H1 (cell line): Measurements from ENCODE around the gene CCDC14. TPM values are rescaled to one million over a fixed set of nuclear protein-coding genes. Genes with fewer than 3 reads are reported as not detected.

Source experiments
- CTCF ChIA-PET: fragments of 300-600 bp; sonication (Branson Sonifier 250); formaldehyde crosslinking; loops from one replicate; lab custom pipeline; 2021; ENCODE audit not compliant: partially characterized antibody; lab: Charles Lee
- POLR2A ChIA-PET: fragments of 300-600 bp; sonication (Branson Sonifier 250); formaldehyde crosslinking; loops from one replicate; lab custom pipeline; 2021; ENCODE audit warnings: inconsistent platforms; ENCODE audit not compliant: partially characterized antibody; lab: Charles Lee
- DNase-seq, 2 experiments: peaks; one replicate each; pipeline versions ENCODE4 v3.0.0 to v3.0.0-alpha.2; 2010 to 2022; ENCODE audit warnings: low spot score in 2 of 2, low read depth in 1 of 2, mixed read lengths in 1 of 2
- FAIRE-seq: peaks from 2 replicates; lab custom pipeline; 2011; peaks lifted over from hg19 to GRCh38; lab: Jason Lieb, UNC
- H2AFZ ChIP-seq: 2 replicates; pipeline ENCODE4 v1.8.1; 2012; ENCODE audit warnings: low read length, inconsistent platforms
- H2AK5ac ChIP-seq: 2 replicates; pipeline ENCODE4 v1.6.1; 2013; ENCODE audit warnings: low read depth, low read length
- H2BK120ac ChIP-seq: replicated peaks from 2 replicates; pipeline ENCODE3; 2013; ENCODE audit warnings: low read depth, low read length, inconsistent platforms
- H2BK12ac ChIP-seq: 2 replicates; pipeline ENCODE4 v1.6.1; 2013; ENCODE audit warnings: low read depth, low read length
- H2BK15ac ChIP-seq: 2 replicates; pipeline ENCODE4 v1.6.1; 2013; ENCODE audit warnings: low read length
- H2BK20ac ChIP-seq: 2 replicates; pipeline ENCODE4 v1.6.1; 2013; ENCODE audit warnings: low read length
- H2BK5ac ChIP-seq: 2 replicates; pipeline ENCODE4 v1.6.1; 2013; ENCODE audit warnings: low read depth, low read length
- H3K14ac ChIP-seq: 2 replicates; pipeline ENCODE4 v1.6.1; 2013; ENCODE audit warnings: inconsistent platforms; ENCODE audit not compliant: insufficient read length
- H3K18ac ChIP-seq: 2 replicates; pipeline ENCODE4 v1.6.1; 2013; ENCODE audit warnings: low read length; ENCODE audit errors: extremely low read depth
- H3K23ac ChIP-seq: 2 replicates; pipeline ENCODE4 v1.6.1; 2013; ENCODE audit warnings: inconsistent platforms; ENCODE audit not compliant: insufficient read length
- H3K23me2 ChIP-seq: 2 replicates; pipeline ENCODE4 v1.6.1; 2013; ENCODE audit warnings: low read depth, low read length
- H3K27ac ChIP-seq: 2 replicates; pipeline ENCODE4 v1.6.1; 2011; ENCODE audit warnings: low read depth, low read length, inconsistent platforms
- H3K27me3 ChIP-seq, 4 experiments: replicated peaks in 1 of 4; 1 replicate in 1 of 4; 2 replicates in 3 of 4; pipeline versions ENCODE4 v1.6.1 to v1.8.1; 2011 to 2013; ENCODE audit warnings: low read length in 3 of 4, mild to moderate bottlenecking in 3 of 4, inconsistent platforms in 2 of 4, mixed read lengths in 2 of 4, moderate library complexity in 1 of 4; ENCODE audit not compliant: control insufficient read depth in 3 of 4, insufficient read depth in 3 of 4; ENCODE audit errors: extremely low read depth in 1 of 4
- H3K36me3 ChIP-seq, 4 experiments: 2 replicates each; pipeline versions ENCODE4 v1.6.1 to v1.8.1; 2011 to 2013; ENCODE audit warnings: mild to moderate bottlenecking in 4 of 4, low read length in 3 of 4, moderate library complexity in 2 of 4, control low read depth in 1 of 4, inconsistent platforms in 1 of 4; ENCODE audit not compliant: insufficient read depth in 4 of 4, control insufficient read depth in 2 of 4
- H3K4ac ChIP-seq: replicated peaks from 2 replicates; pipeline ENCODE3; 2013; ENCODE audit warnings: low read length, low read depth, mixed read lengths, inconsistent platforms; ENCODE audit not compliant: insufficient read length
- H3K4me1 ChIP-seq, 4 experiments: replicated peaks in 1 of 4; 1 replicate in 1 of 4; 2 replicates in 3 of 4; pipeline versions ENCODE4 v1.6.1 to v1.8.1; 2011 to 2013; ENCODE audit warnings: low read length in 3 of 4, inconsistent platforms in 2 of 4, mixed read lengths in 1 of 4; ENCODE audit not compliant: insufficient read depth in 4 of 4, control insufficient read depth in 3 of 4
- H3K4me2 ChIP-seq, 2 experiments: 2 replicates each; pipeline versions ENCODE4 v1.6.1 to v1.8.1; 2011 to 2013; ENCODE audit warnings: low read depth in 2 of 2, low read length in 2 of 2, control low read depth in 1 of 2, inconsistent platforms in 1 of 2, mild to moderate bottlenecking in 1 of 2; ENCODE audit not compliant: insufficient read depth in 1 of 2
- H3K4me3 ChIP-seq, 4 experiments: fragments of 200-600, 300-600 bp in 1 of 4; sonication (generic), shearing (Covaris generic), sonication (Bioruptor Twin) in 1 of 4; 2 replicates each; pipeline versions ENCODE4 v1.5.1 to v1.8.1; 2011 to 2016; ENCODE audit warnings: low read length in 4 of 4, low read depth in 3 of 4, control low read depth in 2 of 4, inconsistent platforms in 2 of 4, mild to moderate bottlenecking in 2 of 4, mixed read lengths in 1 of 4, moderate library complexity in 1 of 4; ENCODE audit not compliant: insufficient read depth in 2 of 4; ENCODE audit errors: extremely low read depth in 1 of 4
- H3K56ac ChIP-seq: replicated peaks from 2 replicates; pipeline ENCODE3; 2013; ENCODE audit warnings: low read depth, mild to moderate bottlenecking, mixed read lengths, low read length, inconsistent platforms; ENCODE audit not compliant: insufficient read length
- H3K79me1 ChIP-seq: 2 replicates; pipeline ENCODE4 v1.6.1; 2013; ENCODE audit warnings: low read depth, low read length, control low read depth
- H3K79me2 ChIP-seq, 2 experiments: 2 replicates each; pipeline versions ENCODE4 v1.6.1 to v1.8.1; 2012 to 2013; ENCODE audit warnings: low read length in 2 of 2, mild to moderate bottlenecking in 2 of 2, inconsistent platforms in 1 of 2; ENCODE audit not compliant: insufficient read depth in 2 of 2, control insufficient read depth in 1 of 2
- H3K9ac ChIP-seq, 4 experiments: replicated peaks in 1 of 4; 1 replicate in 1 of 4; 2 replicates in 3 of 4; pipeline versions ENCODE4 v1.6.1 to v1.8.1; 2011 to 2013; ENCODE audit warnings: low read depth in 3 of 4, low read length in 3 of 4, control low read depth in 2 of 4, mild to moderate bottlenecking in 2 of 4, moderate library complexity in 2 of 4, inconsistent platforms in 1 of 4; ENCODE audit errors: extremely low read depth in 1 of 4
- H3K9me3 ChIP-seq, 2 experiments: 2 replicates each; pipeline versions ENCODE4 v1.6.1 to v1.8.1; 2012 to 2013; ENCODE audit warnings: mild to moderate bottlenecking in 2 of 2, moderate library complexity in 2 of 2, control low read depth in 1 of 2, inconsistent platforms in 1 of 2, low read depth in 1 of 2, low read length in 1 of 2, mixed read lengths in 1 of 2; ENCODE audit not compliant: insufficient read depth in 2 of 2
- H4K20me1 ChIP-seq, 2 experiments: replicated peaks in 1 of 2; 2 replicates each; pipeline versions ENCODE3 to v1.8.1; 2011 to 2013; ENCODE audit warnings: inconsistent platforms in 2 of 2, low read length in 2 of 2, mild to moderate bottlenecking in 1 of 2; ENCODE audit not compliant: insufficient read depth in 2 of 2, control insufficient read depth in 1 of 2
- H4K5ac ChIP-seq: 2 replicates; pipeline ENCODE4 v1.6.1; 2013; ENCODE audit warnings: low read length, low read depth, mixed read lengths, inconsistent platforms; ENCODE audit not compliant: insufficient read length
- H4K8ac ChIP-seq: 2 replicates; pipeline ENCODE4 v1.8.0; 2013; ENCODE audit warnings: mild to moderate bottlenecking, moderate library complexity, low read length, inconsistent platforms; ENCODE audit not compliant: insufficient read depth; ENCODE audit errors: extremely low read depth
- H4K91ac ChIP-seq: replicated peaks from 2 replicates; pipeline ENCODE3; 2013; ENCODE audit warnings: low read length, mixed read lengths, inconsistent platforms; ENCODE audit not compliant: insufficient read length
- GTF2F1 ChIP-seq: IDR thresholded peaks from 2 replicates; pipeline ENCODE4 v1.6.1; 2012; ENCODE audit warnings: low read depth, low read length, improper control_type of control experiment, borderline replicate concordance
- HDAC6 ChIP-seq: IDR thresholded peaks from one replicate; pipeline ENCODE4 v1.7.1; 2012; ENCODE audit warnings: low read depth, mild to moderate bottlenecking, inconsistent platforms, low read length, moderate library complexity
- KDM5A ChIP-seq: fragments of 200-600 bp; IDR thresholded peaks from 2 replicates; pipeline ENCODE4 v1.7.1; 2012; ENCODE audit warnings: mild to moderate bottlenecking, low read length, inconsistent platforms, mixed read lengths
- POU5F1 ChIP-seq: IDR thresholded peaks from 2 replicates; pipeline ENCODE4 v1.6.1; 2011; ENCODE audit warnings: low read depth, mild to moderate bottlenecking, low read length, moderate library complexity
- RAD21 ChIP-seq, 2 experiments: IDR thresholded peaks in 1 of 2; conservative IDR thresholded peaks in 1 of 2; 2 replicates each; pipeline ENCODE4 v1.6.1; 2011; ENCODE audit warnings: low read depth in 2 of 2, low read length in 2 of 2, improper control_type of control experiment in 1 of 2, inconsistent platforms in 1 of 2, mild to moderate bottlenecking in 1 of 2, moderate library complexity in 1 of 2
- RNF2 ChIP-seq: fragments of 200-900, 300-1000 bp; sonication (generic); IDR thresholded peaks from 2 replicates; pipeline ENCODE4 v1.7.1; 2016; ENCODE audit warnings: borderline replicate concordance, low read depth, mild to moderate bottlenecking, antibody characterized with exemption, low read length; ENCODE audit not compliant: poor library complexity, severe bottlenecking; ENCODE audit errors: missing control alignments
- TEAD4 ChIP-seq: IDR thresholded peaks from 2 replicates; pipeline ENCODE4 v1.6.1; 2012; ENCODE audit warnings: low read depth, low read length, inconsistent platforms, mixed read lengths
- WGBS, 2 experiments: shearing (Covaris generic) in 1 of 2; methylation state at CpG; one replicate each; pipeline versions ENCODE4 v1.1.6 to v1.1.7; 2013 to 2015; ENCODE audit warnings: low lambda C conversion rate in 2 of 2, mixed read lengths in 2 of 2, inconsistent platforms in 1 of 2, low coverage in 1 of 2, missing lambda C conversion rate in 1 of 2; ENCODE audit not compliant: insufficient replicate concordance in 2 of 2, insufficient coverage in 1 of 2, insufficient read length in 1 of 2; ENCODE audit errors: extremely low coverage in 1 of 2, missing lambda C conversion rate in 1 of 2; 5-methylcytosine and 5-hydroxymethylcytosine counted together
- polyA plus RNA-seq, 7 experiments: library from polyadenylated mRNA; depleted of rRNA in 3 of 7; stranded (reverse) in 5 of 7; unstranded in 2 of 7; fragments of >200 nt in 5 of 7; fragments of 200-250 nt in 2 of 7; gene quantifications; 1 replicate in 5 of 7; 2 replicates in 1 of 7; 4 replicates in 1 of 7; pipeline versions ENCODE4 v1.2.1 to v1.2.3, GENCODE V29; 2011 to 2013; ENCODE audit warnings: missing spikeins in 2 of 7, mixed read lengths in 2 of 7
- total RNA-seq: library from RNA; stranded (reverse); fragmentation: NEBNext Ultra II Directional; extraction: Animal tissue kit (Norgen Biotek cat#: 25700); gene quantifications from 2 replicates; pipeline ENCODE4 v1.2.1, GENCODE V29; 2021
- TF ChIP-seq, protein P1 (sequence below): IDR thresholded peaks from 2 replicates; pipeline ENCODE4 v1.6.1; 2012; ENCODE audit warnings: inconsistent platforms
- TF ChIP-seq, protein P2 (sequence below), 3 experiments: IDR thresholded peaks; 1 replicate in 2 of 3; 2 replicates in 1 of 3; pipeline versions ENCODE4 v1.5.1 to v1.6.1; 2011; ENCODE audit warnings: low read length in 3 of 3, mild to moderate bottlenecking in 3 of 3, inconsistent platforms in 2 of 3, low read depth in 1 of 3, moderate library complexity in 1 of 3; ENCODE audit not compliant: insufficient read depth in 1 of 3; ENCODE audit errors: control extremely low read depth in 1 of 3

Gene CCDC14
- total and polyA plus RNA-seq, 2 of the 8 experiments (the other 6 are each of a cell fraction or from before 2014, with no cell fraction given) = 53.6 to 95.7 TPM

DNA sequence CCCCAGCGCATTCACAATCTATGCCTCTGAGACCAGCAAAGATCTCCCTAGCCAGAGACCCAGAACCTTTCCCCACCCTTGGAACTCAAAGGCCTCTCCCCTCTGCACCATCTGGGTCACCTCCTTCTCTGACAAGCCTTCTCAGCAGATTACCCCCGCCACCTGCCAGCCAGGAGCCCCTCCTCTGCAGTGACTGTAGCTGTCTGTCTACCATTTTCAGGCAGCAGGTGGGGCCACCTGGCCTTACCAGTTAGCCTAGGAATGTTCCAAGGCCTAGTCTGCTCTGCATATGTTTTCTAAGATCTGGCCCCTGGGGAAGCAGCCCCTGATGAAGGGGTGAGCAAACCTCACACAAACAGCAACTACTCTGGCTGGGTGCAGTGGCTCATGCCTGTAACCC is 79.3 kb downstream of the CCDC14 start:
- WGBS, 2 experiments = 86% methylated on average over 2 of the region's 2 CpGs; no CpG with 5 or more reads in 1 of the 2 experiments
- no peaks in the 10 kb centered on the region for H3K36me3 ChIP-seq
- H3K79me2 ChIP-seq = no peaks in the 10 kb centered on the region
- H2AFZ ChIP-seq = no peak overlapping the region
- no peak overlapping the region for H4K8ac ChIP-seq
- no peak overlapping the region; a peak in 1 of 4 replicates for H3K4me2 ChIP-seq
- H2BK20ac ChIP-seq = no peak overlapping the region
- H3K27ac ChIP-seq = no peak overlapping the region
- H3K18ac ChIP-seq = no peak overlapping the region
- no peak overlapping the region for H3K9ac ChIP-seq
- no peak overlapping the region for H3K4ac ChIP-seq
- TF ChIP-seq RNF2 (no peak), GTF2F1 (no peak), POU5F1 (no peak), RAD21 (IDR thresholded peaks at IDR 0.05 in 1 of 2, conservative IDR thresholded peaks at IDR 0.05 in 1 of 2; ENCODE audit: low read depth in 2 of 2, low read length in 2 of 2) (peak; percentile 10 to 42; a peak in 2 of 4 replicates), TEAD4 (0 out of 2 replicates have a peak, but pooled peaks have one; percentile 14), HDAC6 (no peak), KDM5A (no peak)
- TF ChIP-seq, protein P1, sequence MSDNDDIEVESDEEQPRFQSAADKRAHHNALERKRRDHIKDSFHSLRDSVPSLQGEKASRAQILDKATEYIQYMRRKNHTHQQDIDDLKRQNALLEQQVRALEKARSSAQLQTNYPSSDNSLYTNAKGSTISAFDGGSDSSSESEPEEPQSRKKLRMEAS = peak; percentile 50; the same call in 1 of the 2 replicates
- TF ChIP-seq, protein P2, sequence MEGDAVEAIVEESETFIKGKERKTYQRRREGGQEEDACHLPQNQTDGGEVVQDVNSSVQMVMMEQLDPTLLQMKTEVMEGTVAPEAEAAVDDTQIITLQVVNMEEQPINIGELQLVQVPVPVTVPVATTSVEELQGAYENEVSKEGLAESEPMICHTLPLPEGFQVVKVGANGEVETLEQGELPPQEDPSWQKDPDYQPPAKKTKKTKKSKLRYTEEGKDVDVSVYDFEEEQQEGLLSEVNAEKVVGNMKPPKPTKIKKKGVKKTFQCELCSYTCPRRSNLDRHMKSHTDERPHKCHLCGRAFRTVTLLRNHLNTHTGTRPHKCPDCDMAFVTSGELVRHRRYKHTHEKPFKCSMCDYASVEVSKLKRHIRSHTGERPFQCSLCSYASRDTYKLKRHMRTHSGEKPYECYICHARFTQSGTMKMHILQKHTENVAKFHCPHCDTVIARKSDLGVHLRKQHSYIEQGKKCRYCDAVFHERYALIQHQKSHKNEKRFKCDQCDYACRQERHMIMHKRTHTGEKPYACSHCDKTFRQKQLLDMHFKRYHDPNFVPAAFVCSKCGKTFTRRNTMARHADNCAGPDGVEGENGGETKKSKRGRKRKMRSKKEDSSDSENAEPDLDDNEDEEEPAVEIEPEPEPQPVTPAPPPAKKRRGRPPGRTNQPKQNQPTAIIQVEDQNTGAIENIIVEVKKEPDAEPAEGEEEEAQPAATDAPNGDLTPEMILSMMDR (IDR thresholded peaks at IDR 0.05; ENCODE audit: control extremely low read depth in 1 of 3, insufficient read depth in 1 of 3, low read depth in 1 of 3, low read length in 3 of 3) = peak; percentile 13 to 28 (median 17); a peak in 3 of 4 replicates
- no peak overlapping the region for H3K14ac ChIP-seq
- no peak overlapping the region for H3K4me3 ChIP-seq
- no peak overlapping the region for H4K5ac ChIP-seq
- ChIA-PET POLR2A (interaction anchor here (1.2 kb wide), 1 partner anchor 11 kb away, joined by 3 read pairs; no protein-coding TSS in a partner anchor), CTCF (interaction anchor here (0.6 to 3.8 kb wide), 33 partner anchors 9 to 240 kb away, joined by 3 to 18 read pairs (median 4); partner anchors contain the start of gene CCDC14)
- no peak overlapping the region for H3K56ac ChIP-seq
- no peaks in the 10 kb centered on the region for H4K20me1 ChIP-seq
- H2BK120ac ChIP-seq = no peak overlapping the region
- DNase-seq (no peak), FAIRE-seq (no peak)
- no peak overlapping the region for H2BK12ac ChIP-seq
- H3K9me3 ChIP-seq = no peaks in the 10 kb centered on the region
- no peak overlapping the region for H2AK5ac ChIP-seq
- no peak overlapping the region for H3K23ac ChIP-seq
- no peaks in the 10 kb centered on the region for H3K79me1 ChIP-seq
- 0 out of 2 replicates have a peak overlapping the region, but pooled peaks have one; percentile 46 for H2BK15ac ChIP-seq
- no peak overlapping the region for H2BK5ac ChIP-seq
- peaks cover 0 to 9% (median 4%) of the 10 kb centered on the region in 4 experiments; a peak in 3 of 7 replicates for H3K27me3 ChIP-seq
- H4K91ac ChIP-seq = no peak overlapping the region
- H3K4me1 ChIP-seq = peaks cover 0 to 6% (median 3%) of the 10 kb centered on the region in 4 experiments; a peak in 5 of 7 replicates
- H3K23me2 ChIP-seq = peaks cover 10% of the 10 kb centered on the region
